Hepatic stellate cell (primary cell): ENCODE data around the gene C12orf57.
A peak's percentile ranks its signal among the peaks of the same experiment; 100 is the strongest.

Source experiments
- DNase-seq: peaks from one replicate; pipeline ENCODE4 v3.0.0; 2011; ENCODE audit warnings: low spot score

Gene C12orf57

GRCh38 chr12:6964605-6965025 lies 20.8 kb downstream of the C12orf57 start:
- no peak for DNase-seq

- peak; percentile 90 for DNase-seq
Measured at GRCh38 chr12:6965026-6965661, 21.3 kb downstream of the C12orf57 start.

- DNase-seq, result peak; percentile 6
Measured at GRCh38 chr12:6965714-6966113, 21.9 kb downstream of the C12orf57 start.

GRCh38 chr12:6966351-6966750 lies 22.5 kb downstream of the C12orf57 start:
- DNase-seq, result no peak

- DNase-seq, result no peak
Measured at GRCh38 chr12:6967651-6968100, 23.9 kb downstream of the C12orf57 start.

- no peak for DNase-seq
Measured at GRCh38 chr12:6968426-6968825, 24.6 kb downstream of the C12orf57 start.

GRCh38 chr12:6970096-6970527 lies 26.3 kb downstream of the C12orf57 start:
- peak; percentile 13 for DNase-seq

- DNase-seq, result no peak
Measured at GRCh38 chr12:6974180-6974579, 30.4 kb downstream of the C12orf57 start.

GRCh38 chr12:6975297-6976032 lies 31.6 kb downstream of the C12orf57 start:
- DNase-seq, result no peak

- DNase-seq, result no peak
Measured at GRCh38 chr12:6977653-6978052, 33.8 kb downstream of the C12orf57 start.

- no peak for DNase-seq
Measured at GRCh38 chr12:6978188-6978587, 34.4 kb downstream of the C12orf57 start.

GRCh38 chr12:6978611-6979011 lies 34.8 kb downstream of the C12orf57 start:
- DNase-seq, result no peak

GRCh38 chr12:6979021-6979420 lies 35.2 kb downstream of the C12orf57 start:
- DNase-seq, result no peak

- no peak for DNase-seq
Measured at GRCh38 chr12:6979453-6979852, 35.6 kb downstream of the C12orf57 start.

- no peak for DNase-seq
Measured at GRCh38 chr12:6980075-6980474, 36.3 kb downstream of the C12orf57 start.

- DNase-seq, result no peak
Measured at GRCh38 chr12:6980740-6981139, 36.9 kb downstream of the C12orf57 start.

GRCh38 chr12:6981152-6982052 lies 37.6 kb downstream of the C12orf57 start:
- no peak for DNase-seq

- DNase-seq, result no peak
Measured at GRCh38 chr12:6982532-6982931, 38.7 kb downstream of the C12orf57 start.

- DNase-seq, result no peak
Measured at GRCh38 chr12:6987956-6988553, 44.2 kb downstream of the C12orf57 start.
